SK-N-SH (cell line): ENCODE measurements around the gene VPS35L. TPM values are rescaled to one million over a fixed set of nuclear protein-coding genes. Genes with fewer than 3 reads are reported as not detected.

Experiments used
- CTCF ChIA-PET: fragments of 300-600, 350-600 bp; formaldehyde crosslinking; extraction: SDS; loops from one replicate; lab custom pipeline; 2021; lab: Yijun Ruan, JAX
- POLR2A ChIA-PET: fragments of 350-600 bp; sonication (Branson Sonifier 250); formaldehyde crosslinking; extraction: SDS; loops from one replicate; lab custom pipeline; 2020; ENCODE audit warnings: antibody characterized with exemption, inconsistent platforms; lab: Yijun Ruan, JAX
- DNase-seq: peaks from one replicate; pipeline ENCODE4 v3.0.0; 2012
- H2AFZ ChIP-seq: fragments of 200-600 bp; sonication (generic); 2 replicates; pipeline ENCODE4 v1.8.1; 2016; ENCODE audit warnings: antibody characterized with exemption, mild to moderate bottlenecking, low read depth
- H3F3A ChIP-seq: fragments of 200-600 bp; sonication (generic); replicated peaks from 2 replicates; pipeline ENCODE3; 2016; ENCODE audit warnings: antibody characterized with exemption, mild to moderate bottlenecking; ENCODE audit not compliant: insufficient read depth
- H3K27ac ChIP-seq, 2 experiments: fragments of 200-500 bp in 1 of 2; fragments of 200-600 bp in 1 of 2; sonication (Bioruptor generic) in 1 of 2; sonication (generic), shearing (Covaris generic) in 1 of 2; 2 replicates each; pipeline versions ENCODE4 v1.5.1 to v1.6.1; 2014 to 2016; ENCODE audit warnings: low read depth in 2 of 2, inconsistent platforms in 1 of 2, low read length in 1 of 2, mild to moderate bottlenecking in 1 of 2, mixed read lengths in 1 of 2
- H3K27me3 ChIP-seq: fragments of 200-600 bp; sonication (generic), shearing (Covaris generic); 2 replicates; pipeline ENCODE4 v1.6.1; 2016; ENCODE audit warnings: mixed run types; ENCODE audit not compliant: insufficient read depth
- H3K36me3 ChIP-seq, 2 experiments: fragments of 200-500 bp in 1 of 2; fragments of 200-600 bp in 1 of 2; sonication (Bioruptor generic) in 1 of 2; sonication (generic) in 1 of 2; replicated peaks in 1 of 2; 2 replicates each; pipeline versions ENCODE3 to v1.5.1; 2014 to 2016; ENCODE audit warnings: low read length in 1 of 2, mild to moderate bottlenecking in 1 of 2; ENCODE audit not compliant: insufficient read depth in 2 of 2, control insufficient read depth in 1 of 2
- H3K4me1 ChIP-seq, 2 experiments: fragments of 200-500 bp in 1 of 2; fragments of 200-600 bp in 1 of 2; sonication (Bioruptor generic) in 1 of 2; sonication (generic), shearing (Covaris generic) in 1 of 2; 2 replicates each; pipeline versions ENCODE4 v1.5.1 to v1.6.1; 2014 to 2016; ENCODE audit warnings: low read depth in 1 of 2, low read length in 1 of 2, mixed run types in 1 of 2; ENCODE audit not compliant: insufficient read depth in 2 of 2, control insufficient read depth in 1 of 2
- H3K4me2 ChIP-seq: fragments of 200-600 bp; sonication (generic), shearing (Covaris generic); 2 replicates; pipeline ENCODE4 v1.6.1; 2017; ENCODE audit warnings: mixed run types
- H3K4me3 ChIP-seq, 2 experiments: fragments of 200-500 bp in 1 of 2; fragments of 200-600 bp in 1 of 2; sonication (Bioruptor generic) in 1 of 2; sonication (generic), shearing (Covaris generic) in 1 of 2; 2 replicates each; pipeline versions ENCODE4 v1.5.1 to v1.8.1; 2014 to 2016; ENCODE audit warnings: low read depth in 2 of 2, inconsistent platforms in 1 of 2, low read length in 1 of 2, mild to moderate bottlenecking in 1 of 2, mixed read lengths in 1 of 2, moderate library complexity in 1 of 2
- H3K79me2 ChIP-seq: fragments of 200-600 bp; sonication (generic); 2 replicates; pipeline ENCODE4 v1.8.1; 2017; ENCODE audit warnings: mild to moderate bottlenecking; ENCODE audit not compliant: insufficient read depth
- H3K9ac ChIP-seq: fragments of 200-600 bp; sonication (generic); 2 replicates; pipeline ENCODE4 v1.6.1; 2017; ENCODE audit warnings: mixed run types
- H3K9me2 ChIP-seq: fragments of 200-600 bp; sonication (generic); 2 replicates; pipeline ENCODE4 v1.6.1; 2017; ENCODE audit warnings: mixed run types
- H3K9me3 ChIP-seq: fragments of 200-600 bp; sonication (generic); 2 replicates; pipeline ENCODE4 v1.6.1; 2017; ENCODE audit warnings: mixed run types, mild to moderate bottlenecking, moderate library complexity
- H4K20me1 ChIP-seq: fragments of 200-600 bp; sonication (generic); 2 replicates; pipeline ENCODE4 v1.6.1; 2017; ENCODE audit warnings: mild to moderate bottlenecking, mixed run types; ENCODE audit not compliant: insufficient read depth
- CHD2 ChIP-seq: fragments of 150-350 bp; IDR thresholded peaks from 2 replicates; pipeline ENCODE4 v1.6.1; 2018; ENCODE audit warnings: low read length; ENCODE audit not compliant: partially characterized antibody
- CTCF ChIP-seq: fragments of 200-600 bp; sonication (generic); IDR thresholded peaks from 2 replicates; pipeline ENCODE4 v1.6.1; 2017; ENCODE audit warnings: antibody characterized with exemption, mild to moderate bottlenecking, moderate library complexity
- EP300 ChIP-seq, 2 experiments: IDR thresholded peaks; 2 replicates each; pipeline versions ENCODE4 v1.4.0 to v1.6.1; 2012; ENCODE audit warnings: borderline replicate concordance in 1 of 2, low read depth in 1 of 2, low read length in 1 of 2
- EZH2phosphoT487 ChIP-seq: fragments of 200-600 bp; sonication (generic); IDR thresholded peaks from 2 replicates; pipeline ENCODE4 v1.6.1; 2017; ENCODE audit warnings: low read depth, mixed run types, mild to moderate bottlenecking, antibody characterized with exemption, moderate library complexity, borderline replicate concordance
- FOSL2 ChIP-seq: IDR thresholded peaks from 2 replicates; pipeline ENCODE4 v1.4.0; 2012; ENCODE audit warnings: low read depth, mild to moderate bottlenecking, moderate library complexity, borderline replicate concordance
- GABPA ChIP-seq: IDR thresholded peaks from 2 replicates; pipeline ENCODE4 v1.4.0; 2012; ENCODE audit warnings: low read depth, mild to moderate bottlenecking
- GATA2 ChIP-seq: sonication (generic); formaldehyde crosslinking; IDR thresholded peaks from 2 replicates; pipeline ENCODE4 v1.5.0; 2020; ENCODE audit warnings: mild to moderate bottlenecking, missing genetic modification reagents
- IRF3 ChIP-seq: fragments of 150-350 bp; IDR thresholded peaks from 2 replicates; pipeline ENCODE4 v1.6.1; 2016; ENCODE audit warnings: mild to moderate bottlenecking, low read depth, low read length
- MAX ChIP-seq: IDR thresholded peaks from 2 replicates; pipeline ENCODE4 v1.4.0; 2012; ENCODE audit warnings: low read depth
- MXI1 ChIP-seq: IDR thresholded peaks from 2 replicates; pipeline ENCODE4 v1.6.1; 2012; ENCODE audit warnings: mild to moderate bottlenecking, low read depth, low read length, improper control_type of control experiment
- PBX3 ChIP-seq: IDR thresholded peaks from 2 replicates; pipeline ENCODE4; 2012
- RCOR1 ChIP-seq: fragments of 150-350 bp; IDR thresholded peaks from 2 replicates; pipeline ENCODE4 v1.6.1; 2017; ENCODE audit warnings: antibody characterized with exemption, low read length
- REST ChIP-seq: IDR thresholded peaks from 2 replicates; pipeline ENCODE4 v1.6.1; 2012; ENCODE audit warnings: mild to moderate bottlenecking, low read depth, low read length, moderate library complexity
- RFX5 ChIP-seq: IDR thresholded peaks from 2 replicates; pipeline ENCODE4 v1.6.1; 2012; ENCODE audit warnings: mild to moderate bottlenecking, improper control_type of control experiment, low read length
- RXRA ChIP-seq: IDR thresholded peaks from 2 replicates; pipeline ENCODE4 v1.4.0; 2012; ENCODE audit warnings: low read depth, mild to moderate bottlenecking, borderline replicate concordance
- TAF1 ChIP-seq: IDR thresholded peaks from 2 replicates; pipeline ENCODE4 v1.6.1; 2012; ENCODE audit warnings: low read depth, mild to moderate bottlenecking, low read length, moderate library complexity, borderline replicate concordance
- TEAD4 ChIP-seq: IDR thresholded peaks from 2 replicates; pipeline ENCODE4 v1.4.0; 2012; ENCODE audit warnings: mild to moderate bottlenecking, borderline replicate concordance; ENCODE audit not compliant: insufficient read depth
- USF2 ChIP-seq: fragments of 150-350 bp; IDR thresholded peaks from 2 replicates; pipeline ENCODE4 v1.6.1; 2017; ENCODE audit warnings: antibody characterized with exemption, low read length, low read depth, borderline replicate concordance
- YY1 ChIP-seq: IDR thresholded peaks from 2 replicates; pipeline ENCODE4 v1.4.0; 2012; ENCODE audit warnings: low read depth, mild to moderate bottlenecking
- ZBTB33 ChIP-seq: IDR thresholded peaks from 2 replicates; pipeline ENCODE4 v1.4.0; 2012; ENCODE audit warnings: low read depth, borderline replicate concordance
- WGBS: methylation state at CpG from one replicate; pipeline ENCODE4 v1.1.6; 2017; ENCODE audit warnings: low lambda C conversion rate; 5-methylcytosine and 5-hydroxymethylcytosine counted together
- polyA plus RNA-seq, 3 experiments: library from polyadenylated mRNA; depleted of rRNA; stranded (reverse); fragments of >200 nt; gene quantifications; 2 replicates each; pipeline ENCODE4 v1.2.3, GENCODE V29; 2012

VPS35L gene
- polyA plus RNA-seq, 1 of the 3 experiments (the other 2 are of a cell fraction): 35.3 TPM

- no peak overlapping the region for H3K4me3 ChIP-seq
- H3K9ac ChIP-seq: no peak overlapping the region
- no peaks in the 10 kb centered on the region for H3K9me2 ChIP-seq
- ChIA-PET CTCF (interaction anchor here (1.1 to 1.5 kb wide), 2 partner anchors 45 to 98 kb away, joined by 3 to 4 read pairs; no protein-coding TSS in a partner anchor), POLR2A (interaction anchor here (0.5 to 1.9 kb wide), 2 partner anchors 31 to 1202 kb away, joined by 3 to 5 read pairs; no protein-coding TSS in a partner anchor)
- H3K27me3 ChIP-seq: no peaks in the 10 kb centered on the region
- peak overlapping the region; percentile 42; the same call in 1 of the 2 replicates for H3K4me2 ChIP-seq
- no peak overlapping the region for H2AFZ ChIP-seq
- no peak for TF ChIP-seq EP300 (IDR thresholded peaks at IDR 0.05; ENCODE audit: borderline replicate concordance in 1 of 2, low read depth in 1 of 2, low read length in 1 of 2)
- TF ChIP-seq CTCF: no peak
- no peak for TF ChIP-seq MXI1
- TF ChIP-seq REST: no peak
- no peak for TF ChIP-seq MAX
- TF ChIP-seq TAF1: no peak
- TF ChIP-seq YY1: no peak
- no peak for TF ChIP-seq RXRA
- no peak for TF ChIP-seq PBX3
- no peak for TF ChIP-seq USF2
- no peak for TF ChIP-seq IRF3
- TF ChIP-seq GATA2: no peak
- TF ChIP-seq GABPA: no peak
- TF ChIP-seq FOSL2: no peak
- no peak for TF ChIP-seq RFX5
- no peak for TF ChIP-seq EZH2phosphoT487
- TF ChIP-seq TEAD4: no peak
- TF ChIP-seq ZBTB33: no peak
- no peak for TF ChIP-seq RCOR1
- no peak for TF ChIP-seq CHD2
- H3K79me2 ChIP-seq: peaks cover 12% of the 10 kb centered on the region; the same call in 1 of the 2 replicates
- DNase-seq: no peak
- peaks cover 23% of the 10 kb centered on the region for H4K20me1 ChIP-seq
- H3K36me3 ChIP-seq: peaks cover 32 to 36% of the 10 kb centered on the region in 2 experiments
- peaks cover 16% of the 10 kb centered on the region in 2 experiments for H3K4me1 ChIP-seq
- peak overlapping the region in 1 of 2 experiments; percentile 83; a peak in 1 of 4 replicates for H3K27ac ChIP-seq
- WGBS: 95% methylated on average over 7 of the region's 8 CpGs
- H3F3A ChIP-seq: peaks cover 30% of the 10 kb centered on the region
- H3K9me3 ChIP-seq: no peaks in the 10 kb centered on the region
These were observed 144.0 kb downstream of the VPS35L start for GRCh38 chr16:19699472-19699871.
